NK-92 treated with Interleukin-12 subunit alpha and Interleukin-12 subunit beta, amount 100 ng/mL, for 24 hours (cell line): ENCODE results near the gene TOMM20.
"Not testable (repeated sequence)": the region's sequence is repeated elsewhere in the genome, so short reads cannot be mapped to it uniquely, and the experiment has no call there.

ENCODE experiments used
- DNase-seq: peaks from one replicate; lab custom pipeline; 2025; lab: John Stamatoyannopoulos, UW

TOMM20 gene

GRCh38 chr1:235101558-235102258 lies 26.9 kb downstream of the TOMM20 start:
- no peak for DNase-seq

GRCh38 chr1:235100194-235100772 lies 28.4 kb downstream of the TOMM20 start:
- no peak for DNase-seq

DNA sequence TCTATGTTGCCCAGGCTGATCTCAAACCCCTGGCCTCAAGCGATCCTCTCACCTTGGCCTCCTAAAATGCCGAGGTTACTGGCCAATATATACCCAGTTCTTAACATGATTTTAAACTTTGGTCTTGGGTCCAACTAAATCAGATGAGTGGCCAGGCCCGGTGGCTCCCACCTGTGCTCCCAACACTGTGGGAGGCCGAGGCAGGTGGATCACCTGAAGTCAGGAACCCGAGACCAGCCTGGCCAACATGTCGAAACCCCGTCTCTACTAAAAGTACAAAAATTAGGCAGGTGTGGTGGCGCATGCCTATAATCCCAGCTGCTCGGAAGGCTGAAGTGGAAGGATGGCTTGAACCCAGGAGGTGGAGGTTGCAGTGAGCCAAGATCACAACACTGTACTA lies 29.6 kb downstream of the TOMM20 start:
- no peak for DNase-seq

GRCh38 chr1:235098547-235098946 lies 30.1 kb downstream of the TOMM20 start:
- no peak for DNase-seq

GRCh38 chr1:235097501-235097900 lies 31.1 kb downstream of the TOMM20 start:
- not testable (repeated sequence) for DNase-seq

DNA sequence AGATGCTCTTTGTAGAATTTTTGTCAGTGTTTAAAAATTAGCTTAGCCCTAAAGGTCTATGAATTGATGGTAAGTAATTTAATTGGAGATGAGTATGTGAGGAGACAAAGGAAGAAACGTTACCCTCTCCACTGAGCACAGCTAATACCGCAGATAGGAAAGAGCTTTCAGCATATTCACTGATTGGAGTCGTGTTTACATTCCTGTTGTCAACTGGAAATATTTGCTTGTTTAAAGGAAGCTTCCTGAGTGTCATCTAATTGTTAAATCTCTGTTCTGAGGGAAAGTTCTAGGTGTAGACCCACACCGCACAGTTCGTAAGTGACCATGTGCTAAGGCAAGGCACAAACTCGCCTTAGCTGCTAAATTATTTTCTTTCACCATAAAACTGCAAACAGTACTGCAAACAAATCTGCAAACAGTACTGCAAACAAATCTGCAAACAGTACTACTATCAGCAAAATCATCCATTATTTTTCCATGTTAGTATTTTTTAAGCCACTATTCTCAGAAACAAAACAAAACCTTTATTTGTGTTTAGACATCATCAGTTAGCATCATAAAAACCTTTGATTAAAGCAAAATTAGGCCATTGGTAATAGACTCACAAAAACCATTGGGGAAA lies 32.6 kb downstream of the TOMM20 start:
- DNase-seq: no peak

DNA sequence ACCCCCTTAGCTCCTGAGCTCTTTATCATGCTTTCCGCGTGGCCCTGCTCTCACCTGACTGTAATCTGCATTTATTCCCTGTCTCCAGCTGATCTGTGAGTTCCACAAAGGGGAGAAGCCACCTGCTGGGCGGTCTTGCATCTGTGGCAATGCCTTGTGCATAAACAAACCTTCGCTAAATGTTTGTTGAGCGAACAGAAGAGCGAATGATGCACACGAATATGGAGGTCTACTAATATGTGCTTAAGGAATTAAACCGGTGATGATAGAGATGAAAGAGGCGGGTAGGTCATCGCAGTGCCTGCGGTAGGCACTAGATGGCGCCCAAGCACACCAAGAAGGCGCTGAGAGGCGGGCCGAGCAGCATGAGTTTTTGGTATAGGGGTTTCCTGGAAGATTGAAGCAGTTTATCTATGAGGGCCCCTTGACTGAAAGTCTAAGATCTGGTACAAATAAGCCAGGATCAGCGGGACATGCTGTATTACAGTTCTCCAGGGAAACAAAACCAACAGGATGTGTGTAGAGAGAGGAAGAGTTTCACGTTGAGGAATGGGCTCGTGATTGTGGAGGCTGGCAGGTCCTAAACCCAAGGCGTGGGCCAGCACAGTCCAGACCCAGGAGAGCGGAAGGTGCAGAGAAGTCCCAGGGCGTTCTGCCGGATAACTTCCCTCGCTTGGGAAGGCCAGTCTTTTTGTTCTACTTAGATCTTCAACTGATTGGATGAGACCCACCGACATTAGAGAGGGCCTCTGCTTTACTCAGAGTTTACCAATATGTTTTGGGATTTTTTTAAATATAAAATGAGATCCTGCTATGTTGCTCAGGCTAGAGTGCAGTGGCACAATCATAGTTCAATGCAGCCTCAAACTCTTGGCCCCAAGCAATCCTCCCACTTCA lies 34.7 kb downstream of the TOMM20 start:
- peak; percentile 36 for DNase-seq

DNA sequence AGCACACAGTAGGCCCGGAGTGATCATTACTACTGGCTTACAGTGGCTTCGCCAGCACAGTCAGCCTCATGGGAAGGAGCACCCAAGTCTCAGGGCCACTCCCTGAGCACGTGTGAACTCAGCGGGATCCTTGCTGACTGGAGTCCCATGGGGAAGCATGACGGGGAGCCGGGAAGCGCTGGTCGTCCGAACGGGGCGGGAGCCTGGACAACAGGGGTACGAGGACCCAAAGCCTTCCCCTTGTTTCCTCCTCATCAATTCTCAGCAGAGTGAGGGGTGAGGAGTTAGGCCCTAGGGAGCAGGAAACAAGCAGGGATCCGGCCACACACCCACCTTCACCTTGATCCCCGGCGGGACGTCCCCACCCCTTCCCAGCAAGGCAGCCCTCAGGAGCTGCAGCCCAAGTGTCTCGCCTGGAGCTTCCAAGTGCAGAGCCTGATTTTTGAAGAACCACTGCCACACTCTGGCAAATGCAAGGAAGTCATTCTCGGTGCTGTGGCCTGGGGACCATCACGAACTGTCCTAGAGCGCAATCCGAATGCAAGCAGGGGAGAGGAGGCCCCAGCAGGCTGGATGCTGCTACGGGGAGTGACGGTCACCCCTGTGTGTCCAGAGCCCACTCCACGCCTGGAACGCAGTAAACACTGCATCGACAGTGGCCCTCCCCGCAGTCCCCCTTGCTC lies 35.5 kb downstream of the TOMM20 start:
- DNase-seq: no peak

- DNase-seq: not testable (repeated sequence)
Observed at GRCh38 chr1:235092415-235092814, 36.2 kb downstream of the TOMM20 start.

DNA sequence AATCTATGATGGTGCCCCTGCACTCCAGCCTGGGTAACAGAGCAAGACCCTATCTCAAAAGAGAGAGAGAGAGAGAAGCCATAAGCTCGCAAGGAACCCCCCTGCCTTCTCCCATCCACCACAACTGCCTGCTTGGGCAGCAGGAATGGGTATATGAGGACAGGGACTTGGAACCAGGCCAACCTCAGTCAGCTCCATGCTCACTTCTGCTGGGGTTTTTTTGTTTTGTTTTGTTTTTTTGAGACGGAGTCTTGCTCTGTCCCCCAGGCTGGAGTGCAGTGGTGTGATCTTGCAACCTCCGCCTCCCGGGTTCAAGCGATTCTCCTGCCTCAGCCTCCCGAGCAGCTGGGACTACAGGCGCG lies 36.6 kb downstream of the TOMM20 start:
- not testable (repeated sequence) for DNase-seq

GRCh38 chr1:235091319-235092044 lies 37.2 kb downstream of the TOMM20 start:
- not testable (repeated sequence) for DNase-seq

DNA sequence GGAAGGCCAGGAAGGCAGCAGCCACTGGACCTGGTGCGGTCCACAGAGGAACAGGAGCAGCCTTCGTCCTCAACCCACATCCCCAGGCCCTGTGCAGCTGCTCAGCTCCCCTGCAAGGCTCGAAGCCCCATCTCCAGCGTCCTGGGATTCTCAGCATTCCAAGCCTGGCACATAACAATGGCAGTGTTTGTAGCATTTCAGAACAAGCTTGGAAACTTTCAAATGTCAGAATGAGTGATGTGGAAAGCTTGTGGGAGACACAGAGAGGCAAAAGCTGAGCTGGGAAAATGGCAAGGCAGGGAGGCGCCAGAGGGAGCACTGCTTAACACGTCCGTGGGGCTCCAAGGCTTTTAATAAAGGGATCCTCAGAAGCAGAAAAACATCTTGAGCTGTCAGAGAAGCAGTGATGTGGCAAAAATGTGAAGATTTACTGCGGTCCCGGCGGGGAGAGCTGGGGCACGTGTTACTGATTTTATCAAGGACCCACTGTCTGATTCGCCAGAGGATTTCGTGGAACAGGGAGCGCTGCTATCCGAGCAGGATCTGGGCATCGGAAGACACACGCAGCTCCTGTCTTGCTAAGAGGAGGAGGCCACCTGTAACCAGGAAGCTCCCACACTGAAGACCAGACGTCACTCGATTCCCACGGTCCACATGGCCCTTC lies 38.1 kb downstream of the TOMM20 start:
- no peak for DNase-seq

DNA sequence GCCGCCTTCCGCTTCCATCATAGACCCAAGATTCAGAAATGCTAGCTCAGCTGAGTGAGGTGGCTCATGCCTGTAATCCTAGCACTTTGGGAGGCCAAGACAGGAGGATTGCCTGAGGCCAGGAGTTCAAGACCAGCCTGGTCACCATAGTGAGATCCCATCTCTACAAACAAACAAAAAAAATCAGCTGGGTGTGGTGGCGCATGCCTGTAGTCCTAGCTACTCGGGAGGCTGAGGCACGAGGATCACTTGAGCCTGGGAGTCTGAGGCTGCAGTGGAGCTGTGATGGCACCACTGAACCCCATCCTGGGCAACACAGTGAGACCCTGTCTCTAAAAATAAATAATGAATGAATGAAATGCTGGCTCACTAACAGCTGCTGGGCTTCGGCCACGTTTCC lies 39.7 kb downstream of the TOMM20 start:
- no peak for DNase-seq

DNA sequence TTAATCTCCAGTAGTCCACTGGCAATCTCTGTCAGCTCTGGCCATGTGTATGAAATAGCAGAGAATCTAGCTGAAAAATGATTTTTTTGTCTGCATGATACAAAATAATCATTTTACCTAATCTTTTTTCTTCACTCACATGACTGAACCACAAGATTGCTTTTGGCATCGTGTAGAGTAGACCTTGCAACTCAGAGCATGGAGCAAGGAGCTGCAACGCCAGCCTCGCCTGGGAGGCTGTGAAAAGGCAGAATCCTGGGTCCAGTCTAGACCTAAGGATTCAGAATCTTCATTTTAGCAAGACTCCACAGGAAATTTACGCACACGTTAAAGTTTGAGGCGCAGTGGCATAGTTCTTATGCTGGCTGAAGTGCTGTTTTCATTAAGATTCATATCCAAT lies 40.2 kb downstream of the TOMM20 start:
- no peak for DNase-seq

- DNase-seq: no peak
Observed at GRCh38 chr1:235087906-235088305, 40.7 kb downstream of the TOMM20 start.

DNA sequence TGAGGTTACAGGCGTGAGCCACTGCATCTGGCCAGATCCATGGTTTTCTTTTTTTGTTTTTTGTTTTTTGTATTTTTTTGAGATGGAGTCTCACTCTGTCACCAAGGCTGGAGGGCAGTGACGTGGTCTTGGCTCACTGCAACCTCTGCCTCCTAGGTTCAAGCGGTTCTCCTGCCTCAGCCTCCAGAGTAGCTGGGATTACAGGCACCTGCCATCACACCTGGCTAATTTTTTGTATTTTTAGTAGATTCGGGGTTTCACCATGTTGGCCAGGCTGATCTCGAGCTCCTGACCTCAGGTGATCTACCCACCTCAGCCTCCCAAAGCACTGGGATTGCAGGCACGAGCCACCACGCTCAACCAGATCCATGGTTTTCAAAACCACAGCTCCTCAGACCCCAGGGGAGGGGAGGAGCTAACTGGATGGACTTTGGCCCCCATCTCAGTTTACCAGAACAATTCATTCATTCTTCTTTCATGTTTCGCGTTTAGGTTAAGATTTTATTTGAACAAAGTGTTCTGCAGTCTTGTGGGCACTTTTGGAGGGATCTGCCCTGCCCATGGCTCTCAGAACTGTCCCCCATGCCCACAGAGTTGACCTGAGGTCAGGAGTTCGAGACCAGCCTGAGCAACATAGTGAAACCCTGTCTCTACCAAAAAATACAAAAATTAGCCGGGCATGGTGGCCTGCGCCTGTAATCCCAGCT lies 43.1 kb downstream of the TOMM20 start:
- not testable (repeated sequence) for DNase-seq

DNA sequence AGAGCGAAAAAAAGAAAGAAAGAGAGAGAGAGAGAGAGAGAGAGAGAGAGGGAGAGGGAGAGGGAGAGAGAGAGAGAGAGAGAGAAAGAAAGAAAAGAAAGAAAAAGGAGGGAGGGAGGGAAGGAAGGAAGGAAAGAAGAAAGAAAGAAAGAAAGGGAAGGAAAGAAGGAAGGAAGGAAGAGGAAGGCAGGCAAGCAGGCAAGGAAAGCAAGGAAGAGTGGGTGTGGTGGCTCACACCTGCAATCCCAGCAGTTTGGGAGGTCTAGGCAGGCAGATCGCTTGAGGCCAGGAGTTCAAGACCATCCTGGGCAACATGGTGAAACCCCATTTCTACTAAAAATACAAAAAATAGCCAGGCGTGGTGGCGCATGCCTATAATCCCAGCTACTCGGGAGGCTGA lies 47.8 kb downstream of the TOMM20 start:
- not testable (repeated sequence) for DNase-seq

DNA sequence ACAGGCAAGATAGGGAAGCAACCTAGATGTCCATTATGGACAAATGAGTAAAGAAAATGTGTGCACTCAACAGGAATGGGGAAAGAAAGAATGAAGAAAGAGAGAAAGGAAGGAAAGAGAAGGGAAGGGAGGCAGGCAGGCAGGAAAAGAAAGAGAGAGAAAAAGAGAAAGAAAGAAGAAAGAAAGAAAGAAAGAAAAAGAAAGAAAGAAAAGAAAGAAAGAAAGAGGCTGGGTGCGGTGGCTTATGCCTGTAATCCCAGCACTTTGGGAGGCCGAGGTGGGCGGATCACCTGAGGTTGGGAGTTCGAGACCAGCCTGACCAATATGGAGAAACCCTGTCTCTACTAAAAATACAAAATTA lies 48.4 kb downstream of the TOMM20 start:
- DNase-seq: not testable (repeated sequence)

DNA sequence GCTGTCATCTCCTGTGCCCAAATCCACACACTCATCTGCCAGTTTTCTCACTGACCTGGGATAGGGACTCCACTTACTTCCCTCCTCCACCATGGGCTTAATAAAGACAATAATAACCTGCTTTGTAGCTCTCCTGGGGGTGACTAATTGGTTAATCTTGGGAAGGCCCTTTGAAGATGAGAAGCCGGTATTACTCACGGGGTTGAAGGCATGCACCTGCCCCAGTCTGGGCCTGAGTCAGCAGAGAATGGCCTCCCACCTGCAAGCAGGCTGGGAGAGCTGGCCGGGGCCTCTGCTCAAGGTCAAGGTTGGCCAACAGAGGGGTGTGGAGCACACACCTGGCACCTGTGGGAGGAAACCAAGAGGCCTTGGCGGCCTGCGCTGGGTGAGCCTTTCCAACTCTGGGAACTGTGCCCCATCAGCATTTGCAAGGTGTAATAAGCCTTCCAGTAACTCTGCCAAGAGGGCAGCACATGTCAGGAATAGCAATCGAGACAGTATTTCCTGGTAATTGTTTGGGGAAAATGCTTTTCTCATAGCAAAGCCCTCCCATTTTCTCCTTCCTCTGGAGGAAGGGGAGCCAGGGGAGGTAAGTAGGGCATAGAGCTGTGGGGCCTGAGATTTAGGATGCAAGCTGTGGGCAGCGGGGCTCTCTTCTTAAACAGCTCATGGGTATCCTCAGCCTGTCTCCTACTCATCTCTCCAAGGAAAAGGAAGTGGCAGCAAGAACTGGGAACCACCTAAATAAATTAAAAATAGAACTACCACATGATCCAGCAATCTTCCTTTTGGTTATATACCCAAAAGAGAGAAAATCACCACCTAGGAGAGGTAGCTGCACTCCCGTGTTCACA lies 49.0 kb downstream of the TOMM20 start:
- peak; percentile 12 for DNase-seq
